22Rv1 (cell line): ENCODE measurements around the gene SH2B3.

Experiments
- H3K27ac ChIP-seq: fragments of 450-650 bp; 2 replicates; pipeline ENCODE4 v1.5.1; 2017
- ZFX ChIP-seq: fragments of 450-650 bp; IDR thresholded peaks from 2 replicates; pipeline ENCODE4 v1.6.1; 2017; ENCODE audit warnings: antibody characterized with exemption, borderline replicate concordance
- TF ChIP-seq, protein P1 (sequence below): fragments of 450-650 bp; IDR thresholded peaks from 2 replicates; pipeline ENCODE4 v1.5.1; 2017; ENCODE audit warnings: mild to moderate bottlenecking

The SH2B3 gene

DNA sequence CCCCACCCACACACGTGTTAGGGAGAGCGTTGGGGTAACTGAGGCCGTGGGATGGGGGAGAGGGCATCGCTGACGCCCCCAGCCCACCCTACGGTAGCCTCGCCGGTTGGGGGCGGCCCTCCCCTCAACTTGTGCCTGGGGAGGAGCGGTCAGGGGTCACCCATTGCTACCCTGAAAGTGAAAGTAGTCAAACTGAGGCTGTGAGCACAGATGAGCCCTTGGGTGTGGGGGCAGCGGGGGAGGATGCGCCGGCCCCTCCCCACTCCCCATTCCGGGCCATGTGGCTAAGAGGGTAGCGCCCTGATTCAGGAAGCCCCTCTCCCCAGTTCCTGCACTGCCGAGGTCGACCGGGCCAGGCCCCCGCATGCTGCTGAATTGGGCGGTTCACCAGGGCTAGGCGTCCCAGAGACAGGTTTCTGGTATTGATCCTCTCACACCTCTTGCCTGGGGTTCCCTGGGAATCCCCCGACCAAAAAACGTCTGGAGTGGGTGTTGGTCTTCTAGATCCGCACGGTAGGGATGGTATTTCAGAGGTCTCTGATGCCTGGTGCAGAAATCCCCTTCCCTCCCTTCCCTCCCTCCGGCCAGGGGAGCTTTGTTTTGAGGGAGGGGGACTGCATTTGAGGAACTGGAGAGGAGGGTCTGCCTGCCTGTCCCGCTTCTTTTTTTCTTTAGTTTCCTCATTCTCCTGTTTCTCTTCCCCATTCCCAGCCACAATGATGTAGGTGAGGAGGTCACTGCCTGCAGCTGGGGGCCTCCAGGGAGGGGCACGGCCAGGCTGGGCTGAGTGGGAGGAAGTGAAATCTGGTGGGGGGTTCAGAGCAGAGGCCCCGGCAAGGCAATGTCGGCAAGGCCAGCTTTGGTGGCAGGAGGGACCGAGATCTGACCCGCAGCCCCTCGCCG lies 1.0 kb downstream of the SH2B3 start:
- TF ChIP-seq ZFX, result no peak
- TF ChIP-seq, protein P1, sequence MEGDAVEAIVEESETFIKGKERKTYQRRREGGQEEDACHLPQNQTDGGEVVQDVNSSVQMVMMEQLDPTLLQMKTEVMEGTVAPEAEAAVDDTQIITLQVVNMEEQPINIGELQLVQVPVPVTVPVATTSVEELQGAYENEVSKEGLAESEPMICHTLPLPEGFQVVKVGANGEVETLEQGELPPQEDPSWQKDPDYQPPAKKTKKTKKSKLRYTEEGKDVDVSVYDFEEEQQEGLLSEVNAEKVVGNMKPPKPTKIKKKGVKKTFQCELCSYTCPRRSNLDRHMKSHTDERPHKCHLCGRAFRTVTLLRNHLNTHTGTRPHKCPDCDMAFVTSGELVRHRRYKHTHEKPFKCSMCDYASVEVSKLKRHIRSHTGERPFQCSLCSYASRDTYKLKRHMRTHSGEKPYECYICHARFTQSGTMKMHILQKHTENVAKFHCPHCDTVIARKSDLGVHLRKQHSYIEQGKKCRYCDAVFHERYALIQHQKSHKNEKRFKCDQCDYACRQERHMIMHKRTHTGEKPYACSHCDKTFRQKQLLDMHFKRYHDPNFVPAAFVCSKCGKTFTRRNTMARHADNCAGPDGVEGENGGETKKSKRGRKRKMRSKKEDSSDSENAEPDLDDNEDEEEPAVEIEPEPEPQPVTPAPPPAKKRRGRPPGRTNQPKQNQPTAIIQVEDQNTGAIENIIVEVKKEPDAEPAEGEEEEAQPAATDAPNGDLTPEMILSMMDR, result no peak
- 0 out of 2 replicates have a peak overlapping the region, but pooled peaks have one; percentile 10 for H3K27ac ChIP-seq

DNA sequence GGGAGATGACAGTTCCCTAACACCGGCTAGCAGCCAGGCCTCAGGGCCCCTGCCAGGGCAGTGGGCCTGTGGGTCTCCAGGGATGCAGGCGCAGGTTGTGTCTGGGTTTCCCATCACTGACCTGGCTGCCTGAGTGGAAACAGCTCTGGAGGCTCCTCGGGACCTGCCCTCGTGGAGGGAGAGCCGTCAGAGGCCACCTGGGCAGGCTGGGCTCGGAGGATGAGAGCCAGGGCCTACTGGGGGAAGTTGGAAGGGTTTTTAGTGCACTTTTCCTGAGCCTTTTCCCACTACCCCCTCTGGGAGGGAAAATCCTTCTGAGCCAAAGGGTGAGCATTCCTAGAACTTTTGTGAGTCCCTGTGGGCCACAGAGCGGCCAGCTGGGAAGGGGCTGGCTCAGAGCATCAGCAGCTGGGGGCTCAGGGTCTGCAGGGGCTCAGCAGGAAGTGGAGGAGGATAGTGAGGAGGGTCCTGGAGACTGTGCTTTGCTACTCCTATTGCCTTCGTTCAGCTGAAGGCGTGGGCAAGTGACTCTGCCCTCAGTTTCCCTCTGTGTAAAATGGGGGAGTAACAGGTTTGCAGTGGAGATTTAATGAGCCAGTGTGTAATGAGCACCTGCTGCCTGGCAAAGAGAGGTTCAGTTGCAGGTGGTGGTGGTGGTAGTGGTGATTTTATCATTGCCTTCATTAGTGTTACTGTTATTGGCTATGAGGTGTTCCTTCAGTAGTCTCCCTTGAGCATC lies 1.8 kb downstream of the SH2B3 start:
- 0 out of 2 replicates have a peak overlapping the region, but pooled peaks have one; percentile 10 for H3K27ac ChIP-seq
- TF ChIP-seq ZFX, result no peak
- TF ChIP-seq, protein P1, result no peak

DNA sequence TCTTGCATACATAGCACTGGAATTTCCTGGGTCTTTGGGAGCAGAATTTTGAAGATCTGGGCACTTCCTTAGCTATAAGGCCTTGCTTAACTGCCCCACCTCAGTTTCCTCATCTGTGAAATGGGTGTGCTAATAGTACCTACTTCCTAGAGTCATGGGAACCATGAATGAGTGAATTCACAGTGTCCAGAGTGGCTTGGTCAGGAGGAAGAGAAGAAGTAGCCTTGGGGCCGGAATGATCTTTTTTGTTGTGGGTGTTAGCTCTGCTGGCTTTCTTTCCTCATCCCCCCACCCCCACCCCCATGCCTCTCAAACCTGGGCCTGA lies 2.4 kb downstream of the SH2B3 start:
- TF ChIP-seq, protein P1, result no peak
- no peak for TF ChIP-seq ZFX
- no peak overlapping the region for H3K27ac ChIP-seq

DNA sequence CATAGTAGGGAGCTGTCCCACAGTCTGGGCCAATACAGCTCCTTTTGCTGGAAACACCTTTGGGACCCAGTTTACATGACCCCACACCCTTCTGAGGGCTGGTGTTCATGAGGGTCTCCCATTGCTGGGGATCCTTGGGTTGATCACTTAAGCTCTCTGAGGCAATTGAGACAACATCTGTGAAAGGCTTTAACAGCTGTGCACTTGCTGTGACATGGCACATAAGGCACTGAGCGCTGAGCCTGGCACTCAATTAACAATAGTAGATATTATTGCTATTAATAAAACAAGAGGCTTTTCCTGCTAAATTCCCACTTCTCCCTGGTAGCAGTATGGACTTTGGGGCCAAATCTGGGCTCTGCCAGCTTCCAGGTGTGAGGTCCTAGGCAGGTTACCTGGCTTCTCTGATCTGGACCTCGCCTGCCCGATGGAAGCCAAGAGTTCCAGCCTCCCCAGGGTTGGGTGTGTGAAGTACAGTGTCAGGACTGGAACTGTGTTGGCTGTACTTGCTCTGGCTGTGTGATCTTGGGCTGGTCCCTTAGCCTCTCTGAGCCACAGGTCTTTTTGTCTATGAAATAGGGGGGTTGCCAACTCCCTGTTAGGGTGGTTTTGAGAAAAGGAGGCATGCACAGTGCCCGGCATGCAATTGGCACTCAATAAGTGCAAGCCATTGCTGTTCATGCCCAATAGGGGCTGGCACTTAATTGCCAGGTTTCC lies 3.1 kb downstream of the SH2B3 start:
- TF ChIP-seq, protein P1, result no peak
- TF ChIP-seq ZFX, result no peak

DNA sequence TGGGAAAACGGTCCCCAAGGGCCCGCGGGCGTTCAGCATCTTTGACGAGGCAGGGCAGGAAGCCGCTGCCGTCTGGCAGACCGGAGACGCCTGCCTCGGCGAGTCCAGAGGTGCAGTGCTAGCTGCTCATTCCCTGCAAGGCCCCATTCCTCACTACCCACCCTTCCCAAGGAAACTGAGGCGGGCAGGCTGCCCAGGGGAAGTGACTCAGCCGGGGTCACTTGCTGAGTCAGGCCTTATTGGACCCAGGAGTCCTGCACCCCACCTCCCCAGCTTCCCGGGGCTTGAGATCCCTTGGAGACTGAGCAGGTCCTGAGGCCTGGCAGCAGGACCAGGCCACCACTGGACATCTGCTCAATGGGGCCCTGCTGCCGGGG lies 3.7 kb downstream of the SH2B3 start:
- H3K27ac ChIP-seq, result no peak overlapping the region
- no peak for TF ChIP-seq ZFX
- TF ChIP-seq, protein P1, result no peak

More for the DNA sequence above, 3.1 kb downstream of the SH2B3 start:
- no peak overlapping the region for H3K27ac ChIP-seq

DNA sequence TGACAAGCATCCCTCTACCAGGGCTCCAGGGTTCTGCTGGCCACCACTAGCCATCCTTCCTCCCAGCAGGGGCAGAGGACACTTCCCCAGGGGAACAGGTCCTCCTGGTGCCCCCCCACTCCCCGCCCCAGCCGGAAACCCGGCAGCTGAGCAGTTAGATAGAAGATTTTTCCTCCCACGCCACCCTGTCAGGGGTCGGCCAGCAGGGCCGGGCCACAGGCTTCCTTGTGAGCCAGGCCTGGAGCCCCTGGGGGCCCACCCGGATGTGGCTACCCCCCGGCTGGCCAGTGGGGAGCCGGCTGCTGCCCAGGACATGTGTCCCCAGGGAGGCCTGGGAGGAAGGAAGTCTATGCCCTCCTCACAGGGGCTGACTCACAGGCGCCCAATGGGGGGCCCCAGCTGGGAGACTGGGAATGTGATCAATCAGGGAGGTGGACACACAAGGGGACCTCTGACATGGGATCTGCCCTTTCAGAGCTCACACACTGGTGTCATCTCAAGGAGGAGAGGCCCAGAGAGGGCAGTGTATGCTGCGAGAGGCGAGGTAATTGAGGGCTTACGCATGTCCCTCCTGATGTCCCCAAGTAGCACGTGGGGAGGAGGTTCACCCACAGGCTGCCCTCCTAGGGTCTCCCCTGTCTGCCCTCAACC lies 4.2 kb downstream of the SH2B3 start:
- no peak overlapping the region for H3K27ac ChIP-seq

More for the DNA sequence above, 4.2 kb downstream of the SH2B3 start:
- TF ChIP-seq, protein P1, result no peak
- TF ChIP-seq ZFX, result no peak
